GM13976 (cell line): ENCODE data around the gene THOC2.
"Not testable (repeated sequence)": the region's sequence is repeated elsewhere in the genome, so short reads cannot be mapped to it uniquely, and the experiment has no call there.

ENCODE experiments used
- DNase-seq: peaks from one replicate; pipeline ENCODE4 v3.0.0; 2012; ENCODE audit warnings: low spot score
- CTCF ChIP-seq: IDR thresholded peaks from 2 replicates; pipeline ENCODE4 v1.5.1; 2012; ENCODE audit warnings: borderline replicate concordance, mild to moderate bottlenecking; ENCODE audit not compliant: insufficient read depth; ENCODE audit errors: extremely low read depth, missing control alignments, control extremely low read depth
- in situ Hi-C: fragments of 300-500 bp; cut with MboI; formaldehyde crosslinking; loops from one replicate; pipeline ENCODE4 v1.12.0; 2022; ENCODE audit warnings: low sequenced_read_pairs, mixed read lengths, inconsistent platforms; ENCODE audit not compliant: unreplicated experiment

The THOC2 gene

DNA sequence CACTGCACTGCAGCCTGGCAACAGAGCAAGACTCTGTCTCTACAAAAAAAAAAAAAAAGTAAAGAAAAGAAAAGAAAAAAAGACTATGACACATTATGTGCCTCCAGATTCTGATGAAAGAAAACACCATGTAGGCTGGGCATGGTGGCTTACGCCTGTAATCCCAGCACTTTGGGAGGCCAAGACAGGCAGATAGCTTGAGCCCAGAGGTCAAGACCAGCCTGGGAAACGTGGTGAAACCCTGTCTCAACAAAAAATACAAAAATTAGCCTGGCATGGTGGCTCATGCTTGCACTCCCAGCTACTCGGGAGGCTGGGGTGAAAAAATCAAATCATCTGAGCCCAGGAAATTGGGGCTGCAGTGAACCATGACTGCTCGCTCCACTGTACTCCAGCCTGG is 19.4 kb downstream of the THOC2 start:
- in situ Hi-C loops = no loop called here
- TF ChIP-seq CTCF = no peak
- no peak for DNase-seq

GRCh38 chrX:123711201-123711600 is 21.7 kb downstream of the THOC2 start:
- in situ Hi-C loops = not testable (repeated sequence)

GRCh38 chrX:123704781-123705180 is 28.1 kb downstream of the THOC2 start:
- no peak for TF ChIP-seq CTCF
- no peak for DNase-seq
- in situ Hi-C loops = no loop called here

More at GRCh38 chrX:123711201-123711600, 21.7 kb downstream of the THOC2 start:
- not testable (repeated sequence) for DNase-seq

GRCh38 chrX:123698979-123699520 is 33.8 kb downstream of the THOC2 start:
- in situ Hi-C loops = no loop called here
- DNase-seq = no peak
- no peak for TF ChIP-seq CTCF

- no peak for DNase-seq
- in situ Hi-C loops = no loop called here
Measured at GRCh38 chrX:123696334-123696733, 36.5 kb downstream of the THOC2 start.

GRCh38 chrX:123695242-123695641 is 37.6 kb downstream of the THOC2 start:
- DNase-seq = no peak
- in situ Hi-C loops = no loop called here
- TF ChIP-seq CTCF = no peak

More at GRCh38 chrX:123696334-123696733, 36.5 kb downstream of the THOC2 start:
- TF ChIP-seq CTCF = no peak

DNA sequence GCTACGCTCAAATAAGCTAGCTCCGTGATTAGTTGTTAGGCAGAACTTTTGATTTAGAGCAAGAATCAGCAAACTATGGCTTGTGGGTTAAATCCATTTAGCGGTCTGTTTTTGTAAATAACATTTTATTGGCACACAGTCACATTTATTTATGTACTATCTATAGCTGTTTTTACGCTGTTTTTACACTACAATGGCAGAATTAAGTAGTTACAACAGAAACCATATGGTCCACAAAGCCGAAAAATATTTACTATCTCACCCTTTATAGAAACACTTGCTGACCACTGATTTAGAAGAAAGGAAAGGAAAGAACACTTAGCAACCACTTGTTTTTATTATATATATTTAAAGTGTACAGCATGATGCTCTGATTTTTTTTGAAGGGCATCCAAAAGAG is 41.1 kb downstream of the THOC2 start:
- DNase-seq = no peak
- TF ChIP-seq CTCF = no peak
- in situ Hi-C loops = no loop called here

- TF ChIP-seq CTCF = no peak
- in situ Hi-C loops = no loop called here
- no peak for DNase-seq
Measured at GRCh38 chrX:123688524-123688923, 44.3 kb downstream of the THOC2 start.
